NB4 (cell line): Measurements from ENCODE around the gene TCEA3.

Source experiments
- DNase-seq: peaks from one replicate; pipeline ENCODE4 v3.0.0; 2010; ENCODE audit warnings: low read depth
- H3K4me3 ChIP-seq: one replicate; pipeline ENCODE4 v1.5.1; 2011; ENCODE audit warnings: mild to moderate bottlenecking, low read depth, low read length, moderate library complexity
- CTCF ChIP-seq: IDR thresholded peaks from one replicate; pipeline ENCODE4 v1.5.1; 2012; ENCODE audit warnings: low read depth, low read length
- MAX ChIP-seq: IDR thresholded peaks from 2 replicates; pipeline ENCODE4 v1.6.1; 2011; ENCODE audit warnings: low read depth, low read length
- MYC ChIP-seq: IDR thresholded peaks from 2 replicates; pipeline ENCODE4 v1.6.1; 2011; ENCODE audit warnings: low read depth, low read length
- POLR2A ChIP-seq: IDR thresholded peaks from 2 replicates; pipeline ENCODE4 v1.6.1; 2011; ENCODE audit warnings: mild to moderate bottlenecking; ENCODE audit not compliant: insufficient read length; ENCODE audit errors: extremely low read depth

Gene TCEA3

GRCh38 chr1:23451441-23451840 lies 26.9 kb upstream of the TCEA3 start:
- TF ChIP-seq CTCF = no peak
- no peak for TF ChIP-seq MAX
- no peak for TF ChIP-seq MYC
- TF ChIP-seq POLR2A = no peak
- DNase-seq = no peak
- no peak overlapping the region for H3K4me3 ChIP-seq

- H3K4me3 ChIP-seq = no peak overlapping the region
- no peak for DNase-seq
- TF ChIP-seq MYC (no peak), CTCF (no peak), POLR2A (no peak), MAX (no peak)
Measured at GRCh38 chr1:23450894-23451293, 26.3 kb upstream of the TCEA3 start.

GRCh38 chr1:23449958-23450357 lies 25.4 kb upstream of the TCEA3 start:
- no peak for DNase-seq
- H3K4me3 ChIP-seq = no peak overlapping the region
- TF ChIP-seq CTCF (no peak), MAX (no peak), MYC (no peak), POLR2A (no peak)

- TF ChIP-seq MAX (no peak), CTCF (no peak), POLR2A (no peak)
Measured at GRCh38 chr1:23449306-23449705, 24.8 kb upstream of the TCEA3 start.

GRCh38 chr1:23448846-23449245 lies 24.3 kb upstream of the TCEA3 start:
- no peak for TF ChIP-seq MAX
- TF ChIP-seq CTCF = no peak
- TF ChIP-seq POLR2A = no peak
- no peak for TF ChIP-seq MYC
- no peak overlapping the region for H3K4me3 ChIP-seq
- no peak for DNase-seq

More at GRCh38 chr1:23449306-23449705, 24.8 kb upstream of the TCEA3 start:
- no peak for DNase-seq
- no peak overlapping the region for H3K4me3 ChIP-seq

- no peak for DNase-seq
Measured at GRCh38 chr1:23446661-23447310, 22.2 kb upstream of the TCEA3 start.

More at GRCh38 chr1:23446661-23447310, 22.2 kb upstream of the TCEA3 start:
- TF ChIP-seq MYC = no peak
- no peak for TF ChIP-seq MAX
- no peak overlapping the region for H3K4me3 ChIP-seq
